Thoracic aorta (tissue), 2 donors: ENCODE measurements around the gene MBD5. TPM values are rescaled to one million over a fixed set of nuclear protein-coding genes. Genes with fewer than 3 reads are reported as not detected.

Source experiments
- ATAC-seq: fragments of 150-250 bp; one replicate; pipeline ENCODE4 v1.8.0; 2017; ENCODE audit warnings: low read depth; ENCODE audit not compliant: insufficient number of reproducible peaks, low FRiP score
- DNase-seq: peaks from one replicate; pipeline ENCODE4 v3.0.0-alpha.2; 2020; ENCODE audit warnings: low spot score
- H3K27ac ChIP-seq, 2 donors: fragments of 200-600 bp; sonication (generic); 1 replicate in 1 of 2; 2 replicates in 1 of 2; pipeline ENCODE4 v1.5.1; 2016; ENCODE audit warnings: mild to moderate bottlenecking in 2 of 2, moderate library complexity in 2 of 2
- H3K27me3 ChIP-seq: fragments of 200-600 bp; sonication (generic); replicated peaks from 2 replicates; pipeline ENCODE4 v1.6.0; 2016; ENCODE audit warnings: mild to moderate bottlenecking; ENCODE audit not compliant: insufficient read depth
- H3K36me3 ChIP-seq: fragments of 200-600 bp; sonication (generic); one replicate; pipeline ENCODE4 v1.5.1; 2016
- H3K4me1 ChIP-seq, 2 donors: fragments of 200-600 bp; sonication (generic); 1 replicate in 1 of 2; 2 replicates in 1 of 2; pipeline versions ENCODE4 v1.5.1 to v1.6.0; 2016; ENCODE audit warnings: low read depth in 2 of 2, mild to moderate bottlenecking in 1 of 2; ENCODE audit not compliant: control insufficient read depth in 1 of 2
- H3K4me3 ChIP-seq: fragments of 200-600 bp; sonication (generic); 2 replicates; pipeline ENCODE4 v1.5.1; 2016; ENCODE audit warnings: mild to moderate bottlenecking
- H3K9me3 ChIP-seq: fragments of 200-600 bp; sonication (generic); 2 replicates; pipeline ENCODE4 v1.5.1; 2016
- CTCF ChIP-seq: fragments of 200-600 bp; sonication (generic); IDR thresholded peaks from one replicate; pipeline ENCODE4 v1.5.1; 2019; ENCODE audit warnings: antibody characterized with exemption
- total RNA-seq, 2 donors: library from RNA; depleted of rRNA; stranded (reverse); fragments of >200 nt; gene quantifications; one replicate each; pipeline versions ENCODE4 v1.1.0 to v1.2.3, GENCODE V29; 2016

MBD5 gene
- total RNA-seq, 2 donors from 2014 or later = 35.1 to 50.3 TPM

GRCh38 chr2:148238561-148238960 lies 217.7 kb downstream of the MBD5 start:
- peak overlapping the region; percentile 39 to 46 for H3K27ac ChIP-seq
- no peak for ATAC-seq
- H3K36me3 ChIP-seq = no peaks in the 10 kb centered on the region
- DNase-seq = no peak
- peak overlapping the region; percentile 8 for H3K4me3 ChIP-seq
- no peaks in the 10 kb centered on the region for H3K27me3 ChIP-seq
- no peak for TF ChIP-seq CTCF
- H3K9me3 ChIP-seq = no peaks in the 10 kb centered on the region
- H3K4me1 ChIP-seq = peaks cover 6 to 25% of the 10 kb centered on the region in 2 donors

GRCh38 chr2:148240838-148241237 lies 219.9 kb downstream of the MBD5 start:
- Histone ChIP-seq H3K27me3 (no peaks in the 10 kb centered on the region), H3K27ac (no peak overlapping the region), H3K36me3 (no peaks in the 10 kb centered on the region), H3K4me3 (no peak overlapping the region), H3K9me3 (no peaks in the 10 kb centered on the region), H3K4me1 (peaks cover 10 to 38% of the 10 kb centered on the region in 2 donors)
- no peak for DNase-seq
- ATAC-seq = no peak
- no peak for TF ChIP-seq CTCF

- no peaks in the 10 kb centered on the region for H3K36me3 ChIP-seq
- no peak for TF ChIP-seq CTCF
- H3K27ac ChIP-seq = peak overlapping the region in 1 of 2 donors; percentile 30
- H3K27me3 ChIP-seq = no peaks in the 10 kb centered on the region
- peak; percentile 78 for ATAC-seq
- H3K4me3 ChIP-seq = no peak overlapping the region
- no peak for DNase-seq
- no peaks in the 10 kb centered on the region for H3K9me3 ChIP-seq
- H3K4me1 ChIP-seq = peaks cover 5 to 14% of the 10 kb centered on the region in 2 donors
Measured at GRCh38 chr2:148244593-148245292, 223.9 kb downstream of the MBD5 start.

GRCh38 chr2:148251993-148252392 lies 231.1 kb downstream of the MBD5 start:
- Histone ChIP-seq H3K4me3 (no peak overlapping the region), H3K27ac (no peak overlapping the region), H3K4me1 (no peaks in the 10 kb centered on the region), H3K36me3 (no peaks in the 10 kb centered on the region), H3K27me3 (no peaks in the 10 kb centered on the region), H3K9me3 (no peaks in the 10 kb centered on the region)
- no peak for DNase-seq
- no peak for TF ChIP-seq CTCF
- ATAC-seq = no peak

- Histone ChIP-seq H3K27ac (no peak overlapping the region), H3K4me1 (no peaks in the 10 kb centered on the region), H3K27me3 (no peaks in the 10 kb centered on the region), H3K9me3 (no peaks in the 10 kb centered on the region), H3K36me3 (no peaks in the 10 kb centered on the region), H3K4me3 (no peak overlapping the region)
- DNase-seq (no peak), ATAC-seq (no peak)
- no peak for TF ChIP-seq CTCF
Measured at GRCh38 chr2:148252646-148253045, 231.8 kb downstream of the MBD5 start.
